ENCODE results near the gene FGF8.

The FGF8 gene

DNA sequence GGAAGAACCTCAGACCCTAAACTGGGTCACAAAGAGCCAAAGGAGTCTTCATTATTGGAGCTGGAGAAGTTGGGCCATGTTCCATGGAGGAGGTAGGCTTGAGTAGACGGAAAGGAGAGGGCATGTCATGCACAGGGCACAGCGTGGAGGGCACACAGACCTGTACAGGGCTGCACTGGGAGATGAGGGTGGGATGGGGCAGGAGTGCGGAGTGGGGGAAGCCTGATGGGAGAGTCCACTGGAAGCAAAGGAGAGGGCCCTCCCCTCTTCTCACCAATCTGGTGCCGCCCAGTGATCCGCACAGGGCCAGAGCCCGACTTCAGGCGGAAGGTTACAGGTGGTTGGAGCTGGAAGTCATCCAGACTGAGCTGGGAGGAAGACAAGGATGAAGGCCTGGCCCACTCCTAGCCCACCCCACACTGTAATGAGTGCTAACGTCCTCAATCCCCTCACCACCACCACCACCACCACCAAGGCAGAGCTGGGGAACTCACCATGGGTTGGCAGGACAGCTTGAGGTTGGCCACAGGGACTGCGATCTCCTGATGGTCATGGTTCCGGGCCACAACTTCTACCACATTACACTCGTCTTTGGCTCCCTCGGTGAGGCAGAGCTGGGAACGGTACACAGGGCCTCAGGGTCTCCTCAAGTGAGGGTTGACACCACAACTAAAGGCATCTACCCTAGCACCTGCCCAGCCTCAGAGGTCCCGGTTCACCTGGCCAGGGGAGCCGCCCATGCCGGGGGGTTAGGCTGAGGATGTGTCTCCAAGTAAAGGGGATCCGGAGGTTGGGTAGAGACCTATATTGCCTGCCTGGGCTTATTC is 6.3 kb upstream of the FGF8 start:
- no peak for DNase-seq

DNA sequence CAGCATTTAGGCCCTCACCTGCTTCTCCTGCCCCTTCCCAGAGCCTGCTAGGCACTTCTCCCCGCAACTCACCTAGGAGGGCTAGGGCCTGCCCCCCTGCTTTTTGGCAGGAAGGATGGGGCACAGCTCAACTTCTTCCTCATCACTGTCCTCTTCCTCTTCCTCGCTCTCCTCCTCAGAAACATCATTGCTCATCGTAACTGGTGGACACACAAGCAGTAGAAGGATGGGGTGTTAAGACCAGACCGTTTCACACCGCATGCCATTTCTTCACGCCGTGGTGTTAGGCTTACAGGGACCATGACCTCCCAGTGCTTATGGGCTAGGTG is 5.7 kb upstream of the FGF8 start:
- DNase-seq: no peak

GRCh38 chr10:101780818-101781654 is 5.1 kb upstream of the FGF8 start:
- DNase-seq: no peak

DNA sequence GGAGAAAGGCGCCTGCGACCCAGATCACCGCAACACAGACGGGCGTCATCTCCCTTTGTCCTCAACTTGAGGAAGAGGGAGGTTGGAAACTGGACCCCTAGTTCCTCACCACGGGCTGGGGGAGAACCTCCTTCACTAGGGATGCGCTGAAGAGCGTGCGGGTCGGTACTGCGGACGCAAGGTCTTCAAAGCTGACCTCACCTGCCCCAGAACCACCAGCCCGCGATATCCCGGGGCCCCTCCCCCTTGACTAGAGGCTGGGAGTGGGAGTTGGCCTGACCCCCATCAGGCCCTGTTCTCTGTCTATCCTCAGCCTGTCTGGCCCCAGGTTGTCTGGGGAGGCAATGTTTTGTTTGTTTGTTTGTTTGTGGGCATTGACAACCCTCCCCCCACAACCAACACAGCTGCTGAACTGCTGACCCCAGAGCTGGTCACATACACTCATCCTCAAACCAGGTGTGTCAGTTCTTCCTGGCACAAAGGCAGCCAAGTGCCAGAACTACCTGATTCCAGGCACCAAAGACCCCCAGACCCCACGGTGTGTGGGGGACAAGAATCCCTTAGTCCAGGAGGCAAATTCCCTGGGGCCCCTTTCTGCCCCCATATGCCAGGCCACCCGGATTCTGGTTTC is 4.4 kb upstream of the FGF8 start:
- no peak for DNase-seq

GRCh38 chr10:101779544-101780186 is 3.8 kb upstream of the FGF8 start:
- peak in 1 of 2 experiments; percentile 1 for DNase-seq

DNA sequence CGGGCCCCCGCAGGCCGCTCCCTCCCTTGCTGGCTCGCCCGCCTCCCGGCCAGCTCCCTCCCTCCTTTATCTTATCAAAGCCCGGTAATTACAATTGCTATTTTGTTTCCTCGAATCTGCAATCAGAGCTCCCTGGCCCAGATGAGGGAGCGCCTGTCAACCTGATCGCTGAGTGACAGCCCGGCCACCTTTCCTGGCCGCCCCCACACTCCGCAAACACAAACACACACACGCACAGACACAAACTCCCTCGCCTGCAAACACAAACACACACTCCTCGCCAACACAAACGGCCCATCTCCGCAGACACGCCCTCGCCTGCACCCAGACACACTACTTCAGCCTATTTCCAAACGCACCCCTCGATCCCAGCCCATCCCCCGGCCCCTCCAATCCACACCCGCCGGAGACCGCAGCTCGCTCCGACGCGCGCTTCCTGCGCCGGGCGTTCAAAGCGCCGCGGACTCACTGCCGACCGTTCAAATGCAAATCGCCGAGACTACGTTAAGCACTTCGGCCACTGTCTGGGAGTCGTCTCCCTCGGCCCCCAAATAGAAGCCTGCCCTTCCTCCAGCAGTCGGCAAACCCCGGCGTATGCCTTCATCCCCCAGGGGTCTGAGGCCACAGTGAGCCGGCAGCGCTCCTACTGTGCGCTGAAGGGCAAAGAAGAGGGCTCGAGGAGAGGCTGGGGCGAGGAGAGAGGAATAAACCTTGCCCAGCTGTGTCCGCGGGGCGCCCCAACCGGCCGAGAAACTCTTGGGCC is 3.0 kb upstream of the FGF8 start:
- DNase-seq: no peak

- no peak for DNase-seq
Observed at GRCh38 chr10:101778151-101778780, 2.4 kb upstream of the FGF8 start.

DNA sequence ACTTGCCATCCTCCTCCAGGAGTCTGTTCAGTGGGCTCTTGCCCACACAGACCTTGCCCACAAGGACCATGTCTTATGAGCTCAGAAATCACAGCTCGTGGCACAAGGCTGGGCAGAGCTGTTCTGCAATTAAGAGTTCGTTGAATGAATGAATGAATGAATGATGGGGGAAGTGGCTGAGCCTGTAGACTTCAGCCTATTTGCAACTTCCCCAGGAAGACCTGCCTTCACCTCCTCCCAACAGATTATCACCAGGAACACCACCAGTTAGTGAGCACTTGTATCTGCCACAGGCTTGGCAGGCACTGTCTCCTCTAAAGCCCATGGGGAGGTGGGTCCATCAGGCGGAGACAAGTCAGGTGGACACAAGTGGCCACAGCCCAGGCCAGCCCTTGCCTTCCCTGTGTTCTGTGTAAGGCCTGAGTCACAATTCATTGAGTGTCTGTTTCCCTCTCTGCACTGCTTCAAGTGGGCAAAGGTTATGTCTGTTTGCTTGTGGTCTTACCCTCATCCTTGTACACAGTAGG is 1.8 kb upstream of the FGF8 start:
- no peak for DNase-seq

GRCh38 chr10:101776161-101776817 is 375 bp upstream of the FGF8 start:
- no peak for DNase-seq

DNA sequence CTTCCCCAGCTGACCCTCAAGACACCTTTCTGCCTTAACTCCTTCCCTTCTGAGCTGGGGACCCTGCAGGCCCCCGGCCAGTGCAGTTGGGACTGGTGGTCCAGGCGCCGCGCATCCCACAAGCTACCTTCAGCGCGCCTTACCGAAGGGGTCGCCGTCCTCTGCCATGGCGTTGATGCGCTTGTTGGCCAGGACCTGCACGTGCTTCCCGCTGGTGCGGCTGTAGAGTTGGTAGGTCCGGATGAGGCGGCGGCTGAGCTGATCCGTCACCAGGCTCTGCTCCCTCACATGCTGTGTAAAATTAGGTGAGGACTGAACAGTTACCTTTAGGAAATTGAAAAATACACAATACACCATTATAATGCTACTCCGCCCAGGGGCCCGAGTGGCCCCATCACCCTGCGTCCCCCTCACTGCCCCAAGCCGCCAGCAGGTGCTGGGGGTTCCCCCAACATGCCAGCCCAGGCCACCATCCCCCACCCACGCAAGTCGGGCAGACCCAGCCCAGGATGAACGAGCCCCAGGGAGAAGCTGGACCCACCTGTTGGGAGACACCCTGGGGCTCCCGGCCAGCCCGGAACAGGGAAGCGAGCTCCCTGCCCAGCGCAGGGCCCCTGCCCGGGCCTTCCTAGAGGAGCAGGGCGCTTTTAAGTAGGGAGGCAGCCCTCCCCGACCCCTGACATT is 1.2 kb downstream of the FGF8 start:
- DNase-seq: no peak

GRCh38 chr10:101773923-101774588 is 1.9 kb downstream of the FGF8 start:
- no peak for DNase-seq

DNA sequence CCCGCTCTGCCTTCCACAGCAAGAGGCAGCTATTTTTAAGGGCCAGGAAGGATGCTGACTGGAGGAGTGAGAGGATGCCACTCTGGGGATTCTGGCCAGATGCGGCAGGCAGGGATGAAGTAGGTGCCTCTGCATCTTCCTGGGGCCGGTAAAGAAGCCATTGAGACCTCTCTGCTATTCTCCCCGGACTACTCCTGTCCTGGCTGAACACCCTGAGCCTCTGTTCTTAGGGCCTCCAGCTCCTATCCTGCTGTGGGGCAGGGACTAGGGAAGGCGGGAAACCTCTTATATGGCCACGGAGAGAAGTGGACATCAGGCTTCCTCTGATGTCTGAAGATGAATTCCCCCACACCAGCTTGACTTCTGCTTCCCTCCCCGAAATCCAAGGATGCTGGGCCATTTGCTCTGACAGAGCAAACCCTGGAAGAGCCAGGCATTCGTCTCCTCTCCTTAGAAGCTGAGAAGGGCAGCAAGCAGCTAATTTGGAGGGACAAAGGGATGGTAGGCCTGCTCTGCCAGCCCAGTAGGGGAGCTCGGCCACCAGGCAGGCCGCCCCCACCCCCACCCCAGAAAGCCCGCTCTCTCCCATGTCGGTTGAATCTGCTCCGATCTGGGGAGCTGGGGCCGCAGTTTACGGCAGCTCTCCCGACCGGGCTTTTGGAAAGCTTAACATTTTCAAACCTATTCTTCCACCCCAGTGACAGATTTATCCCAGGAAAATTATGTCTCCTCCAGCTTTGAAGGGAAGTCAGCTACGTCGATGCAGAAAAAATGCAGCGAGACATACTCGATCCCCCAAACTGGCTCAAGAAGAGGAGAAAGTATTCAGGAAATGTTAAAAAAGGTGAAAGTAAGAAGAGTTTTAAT is 2.8 kb downstream of the FGF8 start:
- DNase-seq: no peak

- DNase-seq: no peak
Observed at GRCh38 chr10:101772017-101772894, 3.7 kb downstream of the FGF8 start.

- DNase-seq: no peak
Observed at GRCh38 chr10:101771380-101771779, 4.5 kb downstream of the FGF8 start.

- no peak for DNase-seq
Observed at GRCh38 chr10:101770331-101771215, 5.3 kb downstream of the FGF8 start.

DNA sequence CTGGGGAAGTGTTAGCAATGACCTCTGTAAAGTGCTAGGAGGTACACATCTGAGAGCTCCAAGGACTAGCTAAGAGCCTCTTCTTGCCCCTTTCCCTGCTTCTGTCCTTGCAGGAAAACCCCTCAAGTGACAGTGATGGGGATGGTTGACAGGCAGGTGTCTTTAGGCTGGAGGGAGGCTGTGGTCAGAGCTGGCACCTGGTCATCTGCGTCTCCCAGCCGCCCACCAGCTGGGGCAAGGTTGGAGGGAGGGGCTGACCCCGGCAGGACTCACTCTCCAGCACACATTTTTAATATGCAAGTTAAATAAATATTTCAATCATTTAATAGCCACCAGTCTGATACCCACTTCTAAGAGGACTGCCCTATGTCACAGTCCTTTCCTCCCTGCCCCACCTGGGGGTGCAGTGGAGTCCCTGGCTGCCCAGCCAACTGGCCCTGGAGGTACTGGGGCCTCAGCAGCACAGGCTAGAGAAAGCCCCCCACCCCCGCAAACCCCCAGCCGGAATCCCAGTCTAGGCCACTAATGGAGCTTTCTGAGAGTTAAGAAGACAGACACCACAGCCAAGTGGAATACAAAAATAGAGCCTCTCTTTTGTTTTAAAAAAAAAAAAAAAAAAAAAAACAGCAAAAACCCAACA is 6.3 kb downstream of the FGF8 start:
- DNase-seq: no peak

Data from cerebellar nuclear complex (tissue), 1 donor.